ENCODE results near the gene FAM149B1. TPM values are rescaled to one million over a fixed set of nuclear protein-coding genes. Genes with fewer than 3 reads are reported as not detected.

The FAM149B1 gene
- total RNA-seq, 1 donor from 2014 or later: 31.9 TPM

GRCh38 chr10:73210395-73211105 lies 42.6 kb downstream of the FAM149B1 start:
- Mint-ChIP-seq H3K9me3 (peaks cover 7% of the 10 kb centered on the region), H3K27me3 (ENCODE audit: low read depth) (no peaks in the 10 kb centered on the region), H3K4me3 (no peak overlapping the region), H3K36me3 (peaks cover 35% of the 10 kb centered on the region), H3K4me1 (no peaks in the 10 kb centered on the region), H3K27ac (no peak overlapping the region)
- no peak for TF ChIP-seq CTCF (IDR thresholded peaks at IDR 0.05; ENCODE audit: unreplicated experiment)
- DNase-seq (ENCODE audit: low spot score in 2 of 2, unreplicated experiment in 2 of 2): no peak

- peaks cover under 1% of the 10 kb centered on the region for H3K9me3 Mint-ChIP-seq
- H3K4me1 Mint-ChIP-seq: no peaks in the 10 kb centered on the region
- no peak overlapping the region for H3K27ac Mint-ChIP-seq
- no peak for DNase-seq (ENCODE audit: low spot score in 2 of 2, unreplicated experiment in 2 of 2)
- H3K4me3 Mint-ChIP-seq: no peak overlapping the region
- TF ChIP-seq CTCF (IDR thresholded peaks at IDR 0.05; ENCODE audit: unreplicated experiment): no peak
- H3K27me3 Mint-ChIP-seq (ENCODE audit: low read depth): no peaks in the 10 kb centered on the region
- H3K36me3 Mint-ChIP-seq: peaks cover 34% of the 10 kb centered on the region
Observed at GRCh38 chr10:73211106-73211811, 43.3 kb downstream of the FAM149B1 start.

- Mint-ChIP-seq H3K9me3 (peaks cover 3% of the 10 kb centered on the region), H3K4me1 (no peaks in the 10 kb centered on the region), H3K4me3 (no peak overlapping the region), H3K36me3 (peaks cover 53% of the 10 kb centered on the region), H3K27me3 (ENCODE audit: low read depth) (no peaks in the 10 kb centered on the region), H3K27ac (no peak overlapping the region)
- no peak for DNase-seq (ENCODE audit: low spot score in 2 of 2, unreplicated experiment in 2 of 2)
- no peak for TF ChIP-seq CTCF (IDR thresholded peaks at IDR 0.05; ENCODE audit: unreplicated experiment)
Observed at GRCh38 chr10:73215749-73216148, 47.8 kb downstream of the FAM149B1 start.

GRCh38 chr10:73217628-73218027 lies 49.7 kb downstream of the FAM149B1 start:
- Mint-ChIP-seq H3K27me3 (ENCODE audit: low read depth) (no peaks in the 10 kb centered on the region), H3K9me3 (peaks cover 3% of the 10 kb centered on the region), H3K27ac (no peak overlapping the region), H3K36me3 (peaks cover 59% of the 10 kb centered on the region), H3K4me3 (no peak overlapping the region), H3K4me1 (peaks cover 3% of the 10 kb centered on the region)
- no peak for DNase-seq (ENCODE audit: low spot score in 2 of 2, unreplicated experiment in 2 of 2)
- no peak for TF ChIP-seq CTCF (IDR thresholded peaks at IDR 0.05; ENCODE audit: unreplicated experiment)

- no peak for DNase-seq (ENCODE audit: low spot score in 2 of 2, unreplicated experiment in 2 of 2)
- Mint-ChIP-seq H3K4me3 (no peak overlapping the region), H3K27ac (no peak overlapping the region), H3K9me3 (peaks cover 3% of the 10 kb centered on the region), H3K4me1 (peaks cover 3% of the 10 kb centered on the region), H3K36me3 (peaks cover 53% of the 10 kb centered on the region), H3K27me3 (ENCODE audit: low read depth) (no peaks in the 10 kb centered on the region)
- TF ChIP-seq CTCF (IDR thresholded peaks at IDR 0.05; ENCODE audit: unreplicated experiment): no peak
Observed at GRCh38 chr10:73218431-73219191, 50.7 kb downstream of the FAM149B1 start.
